HG03460 (cell line): ENCODE results near the gene CACNA1F.

Experiments used
- ATAC-seq: cut with Tn5 transposase; IDR thresholded peaks from one replicate; pipeline ENCODE4 v1.9.1; 2021; ENCODE audit not compliant: unreplicated experiment

The CACNA1F gene

DNA sequence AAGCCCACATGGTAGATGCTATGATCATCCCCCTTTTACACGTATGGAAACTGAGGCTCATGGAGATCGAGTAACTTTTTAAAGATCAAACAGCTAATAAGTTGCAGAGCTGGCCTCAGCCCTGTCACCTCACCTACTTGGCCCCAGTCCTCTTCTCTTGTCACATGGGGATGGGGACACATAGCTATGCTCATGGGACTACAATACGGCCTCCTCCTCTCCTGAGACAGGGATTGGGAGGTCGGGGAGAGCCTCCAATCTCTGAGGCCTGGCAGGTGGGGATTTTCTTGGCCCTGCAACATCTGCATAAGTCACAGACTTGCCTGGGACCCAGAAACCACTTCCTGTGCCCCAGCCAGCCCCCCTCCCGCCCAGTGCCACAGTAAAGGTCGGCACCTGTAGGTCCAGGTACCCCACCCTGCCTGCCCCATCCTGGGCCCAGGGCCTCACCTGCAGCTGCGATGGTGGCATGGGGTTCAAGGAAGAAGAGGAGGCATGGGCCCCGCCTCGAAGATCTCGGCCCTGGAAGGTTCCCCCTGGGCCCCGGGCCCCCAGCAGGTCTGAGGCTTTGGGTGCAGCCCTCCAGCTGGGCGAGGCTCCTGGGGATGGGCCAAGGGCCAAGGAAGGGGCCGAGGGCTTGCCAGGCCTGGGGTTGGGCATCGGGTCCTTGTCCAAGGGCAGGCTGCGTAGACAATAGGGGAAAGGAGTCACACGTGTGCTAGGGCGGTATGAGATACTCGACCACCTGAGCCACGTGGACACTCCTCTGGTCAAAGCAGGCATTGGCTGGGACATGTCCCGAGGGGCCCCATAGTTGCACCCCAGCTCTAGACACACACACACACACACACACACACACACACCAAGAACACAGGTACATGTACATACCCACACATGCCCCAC is 25.0 kb upstream of the CACNA1F start:
- ATAC-seq = no peak

DNA sequence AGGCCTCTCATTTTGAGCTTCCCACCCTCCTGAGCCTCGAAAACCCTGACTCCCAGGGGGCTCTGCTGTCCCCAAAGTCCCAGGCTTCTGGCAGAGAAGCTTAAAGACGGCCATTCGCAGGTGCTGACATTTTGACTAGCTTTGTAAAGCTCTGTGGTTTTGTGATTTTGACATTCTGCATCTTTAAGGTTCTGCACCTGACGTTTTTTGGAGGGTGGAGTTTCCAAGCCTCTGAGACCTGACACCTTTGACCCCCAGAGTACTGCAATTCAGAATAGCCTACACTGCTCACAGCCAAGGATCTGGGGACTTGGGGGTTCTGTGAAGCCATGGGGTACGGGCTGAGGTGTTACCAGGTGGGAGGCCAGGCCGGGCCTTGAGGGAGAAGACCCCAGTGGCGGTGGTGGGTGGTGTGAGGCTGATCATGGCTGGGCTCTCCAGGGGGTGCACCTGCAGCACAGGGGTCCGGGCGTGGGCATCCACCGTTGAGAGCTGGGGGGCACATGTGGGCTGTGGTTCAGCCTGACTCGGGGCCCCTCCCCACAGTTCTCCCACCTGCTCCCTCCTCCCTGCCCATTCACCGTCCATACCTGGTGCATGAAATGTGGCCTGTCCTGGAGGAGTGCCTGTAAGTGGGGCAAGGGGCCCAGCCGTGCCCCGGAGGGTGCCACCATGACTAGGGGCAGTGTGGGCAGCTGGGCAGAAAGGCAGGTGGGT is 24.1 kb upstream of the CACNA1F start:
- no peak for ATAC-seq

DNA sequence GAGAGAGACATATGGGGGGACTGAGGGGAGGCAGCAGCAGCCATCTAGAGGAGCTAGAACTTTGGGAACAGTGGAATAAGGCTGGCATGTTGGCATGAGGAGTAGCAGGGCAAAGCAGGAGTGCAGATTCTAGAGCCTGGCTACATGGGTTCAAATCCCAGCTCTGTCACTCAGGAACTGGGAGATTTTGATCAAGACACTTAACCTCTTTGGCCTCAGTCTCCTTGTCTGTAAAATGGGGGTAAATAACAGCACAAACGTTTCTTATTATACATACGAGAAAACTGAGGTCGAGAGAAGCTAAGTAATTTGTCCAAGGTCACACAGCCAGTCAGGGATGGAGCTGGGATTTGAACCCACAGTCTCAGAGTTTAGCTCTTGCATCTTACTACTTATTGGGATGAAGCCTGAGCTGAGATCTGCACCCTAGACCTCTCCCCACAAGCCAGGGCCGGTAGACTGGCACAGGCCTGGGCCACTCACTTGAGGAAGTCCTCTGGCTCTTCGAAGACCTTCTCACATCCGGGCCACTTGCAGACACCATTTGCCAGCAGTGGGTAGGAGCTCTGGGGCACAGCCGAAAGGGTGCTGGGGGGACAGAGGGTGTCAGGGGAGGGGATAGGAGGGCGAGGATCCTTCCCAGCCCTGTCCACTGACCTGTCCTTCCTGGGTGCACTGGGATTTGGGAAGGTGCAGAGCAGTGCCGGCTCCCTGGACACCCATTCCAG is 23.3 kb upstream of the CACNA1F start:
- ATAC-seq = no peak

DNA sequence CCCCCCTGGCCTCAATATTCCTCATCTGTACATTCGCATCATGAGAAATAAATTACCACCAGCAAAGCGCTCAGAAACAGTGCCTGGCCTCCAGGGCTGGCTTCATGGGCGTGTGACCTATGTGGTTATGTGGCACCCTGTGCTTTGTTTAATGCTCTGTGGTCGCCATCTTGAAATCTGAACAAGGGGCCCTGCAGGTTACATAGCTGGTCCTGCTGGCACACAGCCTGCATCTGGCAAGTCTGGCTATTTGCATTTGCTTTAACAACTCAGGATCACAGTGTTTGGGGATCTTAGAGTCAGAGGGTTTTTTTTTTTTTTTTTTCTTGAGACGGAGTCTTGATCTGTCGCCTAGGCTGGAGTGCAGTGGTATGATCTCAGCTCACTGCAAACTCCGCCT is 21.5 kb upstream of the CACNA1F start:
- no peak for ATAC-seq

DNA sequence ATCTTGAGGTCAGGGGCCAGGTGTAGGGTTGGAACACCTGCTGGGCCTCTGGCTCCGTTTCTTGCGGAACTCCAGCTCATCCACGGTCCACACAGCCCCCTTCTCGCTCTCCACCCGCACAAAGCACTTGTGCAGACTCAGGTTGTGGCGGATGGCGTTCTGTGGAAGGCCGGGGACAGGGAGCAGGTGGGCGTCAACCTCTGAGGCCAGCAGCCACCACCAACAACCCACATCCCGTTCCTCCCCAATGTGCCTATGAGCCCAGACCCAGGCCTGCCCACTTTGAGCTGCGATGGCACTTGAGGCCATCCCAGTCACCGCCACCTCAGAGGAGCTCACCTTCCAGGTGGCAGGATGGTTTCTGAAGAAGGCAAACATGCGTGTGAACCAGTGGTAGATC is 18.2 kb upstream of the CACNA1F start:
- ATAC-seq = no peak

DNA sequence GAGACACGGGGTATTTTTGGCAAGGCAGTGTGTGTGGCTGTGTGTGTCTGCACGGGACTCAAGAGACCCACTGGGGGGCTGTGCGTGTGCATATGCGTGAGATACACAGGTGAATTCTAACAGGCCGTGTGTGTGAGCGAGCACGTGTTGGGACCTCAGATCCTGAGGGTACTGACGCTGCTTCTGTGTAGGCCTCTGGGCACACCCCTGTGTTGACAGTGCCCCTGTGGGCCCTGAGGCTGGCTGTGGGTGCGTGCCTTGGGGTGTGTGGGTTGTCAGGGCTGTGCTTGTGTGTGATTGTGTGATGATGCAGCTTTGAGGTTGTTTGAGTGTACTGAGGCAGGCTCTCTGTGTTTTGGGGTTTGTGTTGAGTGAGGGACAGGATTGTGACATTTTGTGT is 17.4 kb upstream of the CACNA1F start:
- ATAC-seq = no peak

DNA sequence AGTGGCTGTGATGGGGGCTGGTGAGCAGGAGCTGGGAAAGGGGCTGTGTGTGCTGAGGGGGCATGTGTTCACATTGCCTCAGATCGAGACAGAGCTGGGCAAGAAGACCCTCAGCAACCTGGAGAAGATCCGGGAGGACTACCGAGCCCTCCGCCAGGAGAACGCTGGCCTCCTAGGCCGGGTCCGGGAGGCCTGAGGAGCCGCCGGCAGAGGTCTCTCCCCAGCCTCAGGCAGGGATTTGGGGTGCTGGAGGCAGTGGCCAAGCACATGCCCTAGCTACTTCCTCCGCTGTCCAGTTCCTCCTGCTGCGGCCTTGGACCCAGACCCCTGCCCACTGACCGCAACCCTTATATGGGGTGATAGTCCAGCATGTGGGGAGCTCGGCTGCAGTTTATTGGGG is 16.9 kb upstream of the CACNA1F start:
- no peak for ATAC-seq

DNA sequence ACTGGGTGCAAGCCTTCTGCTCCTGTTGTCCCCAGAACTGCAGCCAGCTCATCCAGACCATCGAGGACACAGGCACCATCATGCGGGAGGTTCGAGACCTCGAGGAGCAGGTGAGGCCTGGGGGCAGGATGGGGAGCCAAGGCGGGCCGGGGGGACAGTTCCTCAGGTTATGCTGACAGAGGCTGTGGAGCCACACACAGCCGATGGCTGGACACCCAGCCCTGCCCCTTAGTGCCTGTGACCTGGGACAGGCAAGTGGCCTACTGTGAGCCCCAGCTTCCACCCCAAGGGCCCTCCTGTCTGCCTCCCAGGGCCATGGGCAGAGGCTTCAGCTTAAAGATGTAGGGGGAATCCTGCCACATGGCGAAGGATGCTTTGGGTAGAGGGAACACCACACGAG is 16.5 kb upstream of the CACNA1F start:
- ATAC-seq = no peak

DNA sequence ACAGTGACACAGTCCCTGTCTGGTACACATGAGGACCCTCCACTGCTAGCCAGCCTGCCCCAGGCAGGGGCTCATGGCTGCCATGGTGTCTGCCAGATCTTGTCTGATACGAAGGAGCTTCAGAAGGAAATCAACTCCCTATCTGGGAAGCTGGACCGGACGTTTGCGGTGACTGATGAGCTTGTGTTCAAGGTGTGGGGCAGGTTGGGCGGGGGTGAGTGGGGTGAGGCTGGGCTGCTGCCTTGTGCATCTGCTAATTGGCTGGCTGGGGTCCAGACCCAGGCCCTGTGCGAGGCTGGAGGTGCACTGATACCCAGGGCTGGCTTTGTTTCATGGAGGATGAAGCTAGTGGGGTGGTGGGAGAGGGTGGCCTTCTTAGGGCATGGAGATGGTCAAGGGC is 15.9 kb upstream of the CACNA1F start:
- ATAC-seq = no peak

DNA sequence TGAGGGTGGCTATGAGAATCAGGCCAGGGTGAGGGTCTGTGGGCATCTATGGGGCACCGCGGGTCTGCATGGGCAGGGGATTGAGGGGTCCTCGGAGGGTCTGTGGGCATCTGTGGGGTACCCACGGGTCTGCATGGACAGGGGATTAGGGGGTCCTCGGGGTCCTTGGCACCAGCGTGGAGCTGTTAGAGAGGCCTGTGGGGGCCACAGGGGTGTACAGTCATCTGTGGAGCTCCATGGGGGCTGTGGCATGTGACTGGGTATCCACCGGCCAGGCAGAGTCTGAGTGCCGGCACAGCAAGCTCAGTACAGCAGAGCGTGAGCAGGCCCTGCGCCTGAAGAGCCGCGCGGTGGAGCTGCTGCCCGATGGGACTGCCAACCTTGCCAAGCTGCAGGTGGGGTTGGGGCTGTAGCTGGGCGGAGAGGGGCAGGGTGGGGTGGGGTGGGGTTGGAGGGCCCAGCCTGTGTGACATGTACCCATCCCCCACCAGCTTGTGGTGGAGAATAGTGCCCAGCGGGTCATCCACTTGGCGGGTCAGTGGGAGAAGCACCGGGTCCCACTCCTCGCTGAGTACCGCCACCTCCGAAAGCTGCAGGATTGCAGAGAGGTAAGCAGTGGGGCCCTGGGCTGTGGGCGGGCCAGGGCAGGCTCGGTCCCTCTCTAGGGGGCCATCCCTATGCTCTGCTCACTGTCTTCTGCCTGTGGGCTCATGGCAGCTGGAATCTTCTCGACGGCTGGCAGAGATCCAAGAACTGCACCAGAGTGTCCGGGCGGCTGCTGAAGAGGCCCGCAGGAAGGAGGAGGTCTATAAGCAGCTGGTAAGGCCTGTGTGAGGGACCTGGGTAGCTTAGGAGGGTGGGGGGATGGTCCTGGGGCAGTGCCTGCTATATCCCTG is 15.0 kb upstream of the CACNA1F start:
- ATAC-seq = no peak

DNA sequence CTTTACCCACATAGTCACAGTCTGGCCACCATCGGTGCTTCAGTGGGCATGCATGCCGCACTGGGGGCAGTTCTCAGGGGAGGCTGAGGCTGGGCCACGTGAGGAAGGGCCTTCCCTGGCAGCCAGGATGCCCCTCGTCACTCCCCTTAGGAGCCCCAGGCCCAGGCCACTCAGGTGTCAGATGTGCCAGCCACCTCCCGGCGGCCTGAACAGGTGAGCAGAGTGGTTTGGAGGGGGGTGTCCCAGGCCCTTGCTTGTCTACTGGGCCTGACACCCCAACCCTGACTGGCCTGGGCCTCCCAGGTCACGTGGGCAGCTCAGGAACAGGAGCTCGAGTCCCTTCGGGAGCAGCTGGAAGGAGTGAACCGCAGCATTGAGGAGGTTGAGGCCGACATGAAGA is 14.2 kb upstream of the CACNA1F start:
- ATAC-seq = no peak

DNA sequence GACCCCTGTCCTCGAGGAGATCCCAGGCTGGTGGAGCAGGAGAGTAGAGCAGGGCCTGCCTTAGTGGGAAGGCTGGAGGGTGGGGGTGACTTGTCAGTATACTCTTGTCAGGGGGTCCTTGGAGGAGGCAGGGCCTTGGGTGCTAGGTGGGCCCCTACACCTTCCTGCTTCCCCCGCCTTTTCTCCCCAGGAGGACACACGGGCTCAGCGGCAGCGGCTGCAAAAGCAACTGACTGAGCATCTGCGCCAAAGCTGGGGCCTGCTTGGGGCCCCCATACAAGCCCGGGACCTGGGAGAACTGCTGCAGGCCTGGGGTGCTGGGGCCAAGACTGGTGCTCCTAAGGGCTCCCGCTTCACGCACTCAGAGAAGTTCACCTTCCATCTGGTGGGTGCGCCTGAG is 13.4 kb upstream of the CACNA1F start:
- ATAC-seq = no peak

DNA sequence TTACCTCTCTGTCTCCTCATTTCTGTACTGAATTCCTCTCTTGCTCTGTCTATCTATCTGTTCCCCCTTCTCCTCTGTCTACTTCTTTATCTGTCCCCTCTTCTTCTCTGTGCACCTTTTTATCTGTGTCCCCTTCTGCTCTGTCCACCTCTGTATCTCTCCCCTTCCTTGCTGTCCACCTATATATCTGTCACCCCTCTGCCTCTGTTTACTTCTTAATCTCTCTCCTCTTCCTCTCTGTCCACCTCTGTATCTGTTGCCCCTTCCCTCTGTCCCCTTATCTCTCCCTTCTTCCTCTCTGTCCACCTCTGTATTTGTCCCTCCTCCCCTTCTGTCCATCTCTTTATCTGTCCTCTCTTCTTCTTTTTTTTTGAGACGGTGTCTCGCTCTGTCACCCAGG is 11.1 kb upstream of the CACNA1F start:
- ATAC-seq = no peak

DNA sequence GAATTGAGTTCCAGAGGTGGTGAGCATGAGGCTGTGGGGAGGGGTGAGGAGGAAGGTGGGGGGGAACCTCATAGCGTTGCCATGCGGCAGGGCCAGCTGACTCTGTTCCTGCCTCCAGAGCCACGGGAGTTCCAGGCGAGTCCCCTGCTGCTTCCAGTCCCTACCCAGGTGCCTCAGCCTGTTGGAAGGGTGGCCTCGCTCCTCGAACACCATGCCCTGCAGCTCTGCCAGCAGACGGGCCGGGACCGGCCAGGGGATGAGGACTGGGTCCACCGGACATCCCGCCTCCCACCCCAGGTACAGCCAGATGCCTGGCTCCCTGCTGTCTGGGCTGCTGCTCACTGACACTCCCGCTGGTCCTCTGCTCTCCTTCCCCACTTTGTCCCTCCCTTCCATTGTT is 10.0 kb upstream of the CACNA1F start:
- ATAC-seq = no peak

DNA sequence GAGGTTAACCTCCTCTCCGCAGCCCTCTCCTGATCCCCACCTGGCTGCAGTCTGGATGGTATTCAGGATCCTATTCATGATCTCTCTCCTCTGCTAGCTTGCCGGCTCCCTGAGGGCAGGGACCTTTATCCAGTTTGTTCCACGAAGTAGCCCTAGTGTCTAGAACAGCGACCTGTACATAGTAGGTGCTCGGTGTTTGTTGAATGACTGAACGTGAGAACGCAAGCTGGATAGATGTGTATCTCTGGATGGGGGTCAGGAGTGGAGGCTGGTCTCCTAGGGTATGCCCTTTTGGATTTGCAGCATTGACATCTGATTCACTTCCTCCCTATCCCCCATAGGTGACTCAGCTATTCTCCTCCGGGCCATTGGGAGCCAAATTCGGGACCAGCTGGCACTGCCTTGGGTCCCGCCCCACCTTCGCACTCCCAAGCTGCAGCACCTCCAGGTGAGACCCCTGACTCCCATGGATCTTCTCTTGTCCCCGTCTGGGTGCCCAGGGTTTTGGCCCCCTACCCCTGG is 9.5 kb upstream of the CACNA1F start:
- no peak for ATAC-seq

DNA sequence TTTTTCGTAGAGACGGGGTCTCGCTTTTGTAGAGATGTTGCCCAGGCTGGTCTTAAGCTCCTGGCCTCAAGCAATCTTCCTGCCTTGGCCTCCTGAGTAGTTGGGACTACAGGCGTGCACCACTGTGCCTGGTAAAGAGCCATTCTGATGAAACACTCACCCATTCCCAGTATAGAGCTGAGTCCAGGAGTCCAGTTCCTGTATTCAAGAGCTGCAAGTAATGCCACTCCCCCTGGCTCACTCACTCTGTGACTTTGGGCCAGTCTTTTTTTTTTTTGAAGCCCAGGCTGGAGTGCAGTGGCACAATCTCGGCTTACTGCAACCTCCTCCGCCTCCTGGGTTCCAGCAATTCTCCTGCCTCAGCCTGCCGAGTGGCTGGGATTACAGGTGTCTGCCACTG is 5.6 kb upstream of the CACNA1F start:
- ATAC-seq = no peak

DNA sequence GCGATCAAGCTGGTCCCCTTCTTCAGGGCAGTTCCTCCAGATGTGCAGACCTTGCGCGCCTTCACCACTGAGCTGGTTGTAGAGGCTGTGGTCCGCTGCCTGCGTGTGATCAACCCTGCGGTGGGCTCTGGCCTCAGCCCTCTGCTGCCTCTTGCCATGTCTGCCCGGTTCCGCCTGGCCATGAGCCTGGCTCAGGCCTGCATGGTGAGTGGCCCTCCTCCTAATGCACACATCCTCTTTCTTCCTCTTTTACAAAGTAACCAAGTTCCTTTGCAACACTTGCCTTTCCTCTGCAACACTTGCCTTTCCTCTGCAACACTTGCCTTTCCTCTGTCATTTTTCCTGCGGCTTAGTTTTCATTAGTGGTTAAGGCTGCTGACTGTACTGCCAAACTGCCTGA is 3.9 kb upstream of the CACNA1F start:
- no peak for ATAC-seq

DNA sequence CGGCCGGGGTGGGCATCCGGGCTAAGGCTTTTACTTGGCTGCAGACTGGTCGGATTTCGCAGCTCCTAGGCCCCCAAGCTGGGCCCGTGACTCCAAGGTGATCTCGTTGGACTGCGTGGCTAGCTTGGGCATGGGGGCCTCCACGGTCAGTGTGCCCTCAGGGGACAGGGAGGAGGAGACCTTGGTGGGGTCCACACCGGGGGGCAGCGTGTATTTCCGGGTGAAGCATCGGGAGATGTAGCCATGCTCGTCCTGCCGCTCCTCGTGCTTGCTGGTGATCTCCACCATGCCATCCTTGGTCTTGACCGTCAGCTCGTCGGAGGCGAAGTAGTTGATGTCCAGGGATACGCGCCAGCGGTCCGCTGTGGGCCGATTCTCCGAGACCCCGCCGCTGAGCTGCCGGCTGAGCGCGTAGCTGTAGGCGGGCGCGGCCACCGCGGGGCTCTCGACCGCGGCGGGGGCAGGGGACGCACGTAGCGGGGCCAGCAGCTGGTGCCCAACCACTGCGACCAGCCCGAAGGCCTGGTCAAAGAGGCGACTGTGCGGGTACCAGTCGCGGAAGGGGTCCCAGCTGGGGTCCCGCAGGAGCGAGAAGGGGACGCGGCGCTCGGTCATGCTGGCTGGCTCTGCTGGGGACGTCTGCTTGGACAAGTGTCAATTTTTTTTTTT is 881 bp upstream of the CACNA1F start:
- no peak for ATAC-seq

DNA sequence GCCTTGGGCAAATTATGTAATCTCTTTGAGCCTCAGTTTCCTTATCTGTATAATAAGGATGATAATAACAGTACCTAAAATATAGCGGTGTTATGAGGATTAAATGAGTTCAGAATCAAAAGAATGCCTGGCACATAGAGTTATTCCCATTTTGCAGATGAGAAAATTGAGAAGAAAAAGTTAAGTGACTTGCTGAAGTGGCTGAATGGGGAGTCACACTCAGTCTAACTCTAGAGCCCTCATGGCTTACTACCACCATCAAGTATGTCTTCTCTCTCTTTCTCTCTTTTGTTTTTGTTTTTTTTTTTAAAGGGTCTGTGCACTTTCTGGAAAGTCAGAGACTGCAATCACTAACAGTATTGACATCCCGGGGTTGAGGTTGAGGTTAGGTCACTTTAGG is 615 bp downstream of the CACNA1F start:
- ATAC-seq = no peak
